Activated CD4-positive, alpha-beta T cell treated with anti-CD3 and anti-CD28 coated beads, Interleukin-2, amount 50 U/mL, for 24 hours (primary cell): ENCODE measurements around the gene METRN.
"Not testable (repeated sequence)": the region's sequence is repeated elsewhere in the genome, so short reads cannot be mapped to it uniquely, and the experiment has no call there.

Experiments
- DNase-seq, 2 donors: peaks; one replicate each; pipeline ENCODE4 v3.0.0-alpha.2; 2020; ENCODE audit warnings: low read depth in 1 of 2, low spot score in 1 of 2

Gene METRN

DNA sequence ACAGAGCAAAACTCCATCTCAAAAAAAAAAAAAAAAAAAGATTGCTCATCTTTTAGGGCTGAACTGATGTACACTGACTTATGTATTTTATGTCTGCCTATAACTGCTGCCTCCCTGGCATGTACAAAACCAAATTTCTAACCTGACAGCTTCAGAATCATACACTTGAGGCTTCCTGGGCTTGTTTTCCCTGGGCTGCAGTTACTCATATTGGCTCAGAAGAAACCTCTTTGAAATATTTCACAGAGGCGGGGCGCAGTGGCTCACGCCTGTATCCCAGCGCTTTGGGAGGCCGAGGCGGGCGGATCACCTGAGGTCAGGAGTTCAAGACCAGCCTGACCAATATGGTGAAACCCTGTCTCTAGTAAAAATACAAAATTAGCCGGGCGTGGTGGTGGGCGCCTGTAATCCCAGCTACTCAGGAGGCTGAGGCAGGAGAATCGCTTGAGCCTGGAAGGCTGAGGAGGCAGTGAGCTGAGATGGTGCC lies 39.2 kb downstream of the METRN start:
- not testable (repeated sequence) for DNase-seq

DNA sequence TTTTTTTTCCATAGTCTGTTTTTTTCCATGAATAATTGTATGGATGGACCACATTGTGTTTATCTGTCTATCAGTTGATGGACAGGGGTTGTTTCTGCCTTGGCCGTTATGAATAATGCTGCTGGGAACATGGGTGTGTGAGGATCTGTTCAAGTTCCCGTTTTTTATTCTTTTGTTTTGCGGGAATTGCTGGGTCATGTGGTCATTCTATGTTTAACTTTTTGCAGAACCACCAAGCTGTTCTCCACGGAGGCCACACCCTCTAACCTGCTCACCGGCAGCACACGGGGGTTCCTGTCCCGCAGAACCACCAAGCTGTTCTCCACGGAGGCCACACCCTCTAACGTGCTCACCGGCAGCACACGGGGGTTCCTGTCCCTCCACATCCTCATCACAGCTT lies 39.7 kb downstream of the METRN start:
- no peak for DNase-seq

DNA sequence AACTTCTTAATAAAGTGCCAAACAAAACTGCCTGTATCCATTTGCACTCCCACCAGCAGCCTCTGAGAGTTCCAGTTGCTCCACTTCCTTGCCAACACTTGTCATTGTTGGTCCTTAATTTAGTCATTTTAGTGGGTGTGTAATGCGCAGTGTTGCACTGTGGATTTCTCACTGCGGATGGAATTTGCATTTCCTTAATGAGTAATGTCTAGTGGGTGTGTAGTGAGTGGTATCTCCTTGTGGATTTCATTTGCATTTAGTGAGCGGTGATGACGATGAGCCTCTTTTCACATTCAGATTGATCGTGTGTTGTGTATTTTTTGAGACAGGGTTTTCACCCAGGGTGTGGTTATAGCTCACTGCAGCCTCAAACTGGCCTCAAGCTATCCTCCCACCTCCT lies 41.5 kb downstream of the METRN start:
- no peak for DNase-seq

DNA sequence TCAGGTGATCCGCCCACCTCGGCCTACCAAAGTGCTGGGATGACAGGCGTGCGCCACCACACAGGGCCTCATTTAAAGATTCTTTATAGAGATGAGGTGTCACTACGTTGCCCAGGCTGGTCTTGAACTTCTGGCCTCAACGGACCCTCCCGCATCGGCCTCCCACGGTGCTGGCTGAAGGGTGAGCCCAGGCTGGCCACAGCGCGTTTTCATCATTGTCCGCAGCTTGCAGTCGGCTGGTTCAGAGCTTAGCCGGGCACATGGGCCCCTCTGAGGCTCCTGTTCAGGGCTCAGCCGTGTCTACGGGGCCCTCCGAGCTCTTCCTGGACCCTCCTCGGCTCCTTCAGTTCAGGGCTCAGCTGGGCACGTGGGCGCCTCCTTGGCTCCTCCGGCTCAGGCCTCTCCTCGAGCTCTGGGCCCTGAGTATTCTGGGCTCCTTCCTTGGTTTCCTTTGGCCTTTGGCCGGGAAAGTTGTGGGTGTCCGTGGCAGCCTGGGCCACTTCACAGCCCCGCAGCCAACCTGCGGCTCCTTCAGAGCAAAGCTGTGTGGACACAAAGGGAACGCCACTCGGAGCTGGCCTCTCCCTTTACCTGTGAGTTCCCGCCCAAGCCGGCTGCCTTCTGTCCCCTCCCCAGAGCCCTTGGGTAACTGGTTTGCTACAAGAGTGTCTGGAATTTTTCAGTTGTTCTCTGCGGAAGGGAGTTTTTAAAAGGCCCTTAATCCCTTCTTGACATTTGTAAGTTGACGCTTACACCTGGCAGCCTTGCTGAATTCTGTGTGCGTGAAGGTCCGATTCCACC lies 44.4 kb downstream of the METRN start:
- DNase-seq = no peak

DNA sequence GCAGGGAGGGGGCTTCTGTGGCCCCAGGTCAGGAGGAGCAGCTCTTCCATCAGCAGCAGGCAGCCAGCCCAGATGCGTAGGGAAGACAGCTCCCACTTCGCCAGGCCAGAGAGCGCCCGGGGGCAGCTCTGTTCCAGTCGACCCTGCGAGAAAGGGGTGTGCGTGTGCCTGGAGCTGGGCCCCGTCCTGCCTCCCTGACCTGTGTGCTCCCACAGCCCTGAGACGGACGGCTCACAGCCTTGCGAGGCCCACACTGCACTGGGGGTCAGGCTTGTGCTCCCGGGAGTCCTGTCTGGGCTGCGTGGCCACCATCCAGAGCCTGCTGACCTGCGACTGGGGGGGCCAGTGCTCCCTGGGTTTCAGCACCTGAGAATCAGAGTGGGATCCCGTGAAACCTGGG lies 45.1 kb downstream of the METRN start:
- DNase-seq = no peak

DNA sequence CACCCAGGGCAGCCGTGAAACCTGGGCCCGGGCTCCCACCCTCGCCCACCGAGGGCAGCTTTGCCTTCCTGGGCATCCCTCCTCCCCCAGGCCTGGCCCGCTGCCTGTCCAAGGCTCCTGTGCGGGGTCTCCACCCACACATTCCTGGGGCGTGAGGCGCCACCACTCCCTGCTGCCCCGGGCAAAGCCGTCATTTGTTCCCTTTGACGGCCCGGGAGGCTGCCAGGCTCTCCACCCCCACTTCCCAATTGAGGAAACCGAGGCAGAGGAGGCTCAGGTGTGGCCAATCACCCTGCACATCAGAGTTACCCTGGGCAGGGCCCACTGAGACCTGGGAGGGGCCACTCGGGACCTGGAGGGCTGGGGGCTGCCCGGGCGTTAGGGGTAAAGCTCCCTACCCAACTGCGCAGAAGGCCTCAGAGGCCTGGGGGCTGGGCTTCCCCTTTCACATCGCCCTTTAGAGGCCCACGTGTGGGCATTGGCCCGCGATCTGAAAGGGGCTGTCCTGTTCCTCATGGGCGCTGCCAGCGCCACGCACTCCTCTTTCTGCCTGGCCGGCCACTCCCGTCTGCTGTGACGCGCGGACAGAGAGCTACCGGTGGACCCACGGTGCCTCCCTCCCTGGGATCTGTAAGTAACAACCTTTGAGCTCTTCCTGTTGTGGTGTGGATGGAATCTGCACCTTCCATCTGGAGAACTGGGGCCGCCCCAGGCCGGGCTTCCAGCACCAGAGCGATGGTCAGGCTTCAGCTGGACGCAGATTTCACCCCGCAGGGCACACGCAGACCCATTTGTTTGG lies 45.8 kb downstream of the METRN start, which contains the start of gene MSLN:
MSLN (plus strand) TSS at position 190 of the 799 bp plus-strand sequence. CDS start 1,947 bp downstream, outside the sequence.
- DNase-seq = no peak

DNA sequence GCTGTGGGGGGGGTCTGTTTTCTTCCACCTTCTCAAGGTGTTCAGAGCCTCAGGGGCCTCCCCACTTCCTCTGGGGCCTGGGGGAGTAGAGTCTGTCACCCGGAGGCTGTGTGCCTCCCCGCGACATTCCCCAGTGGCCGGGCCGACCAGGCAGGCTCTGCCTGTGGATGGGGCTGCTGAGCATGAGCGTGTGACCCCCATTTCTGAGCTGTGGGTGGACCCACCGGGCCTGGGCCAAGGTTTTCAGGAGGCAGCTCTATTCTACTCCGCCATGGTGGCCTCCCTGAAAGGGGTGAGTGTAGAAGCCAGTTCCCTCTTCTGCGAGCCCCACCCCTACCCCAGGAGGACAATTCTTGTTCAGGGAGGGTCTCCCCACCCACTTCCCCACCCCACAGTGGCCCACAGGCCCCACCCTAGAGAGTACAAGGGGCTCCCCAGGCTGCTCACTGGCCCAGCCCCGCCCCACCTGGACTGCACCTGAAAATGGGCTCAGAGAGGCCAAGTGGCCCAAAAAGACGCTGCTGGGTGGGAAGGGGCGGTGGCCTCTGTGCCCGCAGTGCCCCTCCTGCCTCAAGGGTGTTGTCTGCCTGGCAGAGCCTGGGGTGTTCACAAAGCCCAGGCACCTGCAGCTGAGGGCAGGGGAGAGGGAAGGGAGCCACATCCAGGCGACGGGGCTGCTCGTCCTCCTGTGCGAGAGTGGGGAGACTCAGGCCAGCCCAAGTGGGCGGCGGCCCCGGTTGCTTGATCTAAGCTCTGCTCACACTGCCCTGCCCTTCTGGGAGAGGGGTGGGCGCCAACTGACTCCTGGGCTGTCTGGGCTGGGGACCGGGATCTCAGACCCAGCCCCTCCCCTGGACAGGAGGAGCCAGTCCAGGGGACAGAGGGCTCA lies 47.0 kb downstream of the METRN start:
- DNase-seq = no peak

DNA sequence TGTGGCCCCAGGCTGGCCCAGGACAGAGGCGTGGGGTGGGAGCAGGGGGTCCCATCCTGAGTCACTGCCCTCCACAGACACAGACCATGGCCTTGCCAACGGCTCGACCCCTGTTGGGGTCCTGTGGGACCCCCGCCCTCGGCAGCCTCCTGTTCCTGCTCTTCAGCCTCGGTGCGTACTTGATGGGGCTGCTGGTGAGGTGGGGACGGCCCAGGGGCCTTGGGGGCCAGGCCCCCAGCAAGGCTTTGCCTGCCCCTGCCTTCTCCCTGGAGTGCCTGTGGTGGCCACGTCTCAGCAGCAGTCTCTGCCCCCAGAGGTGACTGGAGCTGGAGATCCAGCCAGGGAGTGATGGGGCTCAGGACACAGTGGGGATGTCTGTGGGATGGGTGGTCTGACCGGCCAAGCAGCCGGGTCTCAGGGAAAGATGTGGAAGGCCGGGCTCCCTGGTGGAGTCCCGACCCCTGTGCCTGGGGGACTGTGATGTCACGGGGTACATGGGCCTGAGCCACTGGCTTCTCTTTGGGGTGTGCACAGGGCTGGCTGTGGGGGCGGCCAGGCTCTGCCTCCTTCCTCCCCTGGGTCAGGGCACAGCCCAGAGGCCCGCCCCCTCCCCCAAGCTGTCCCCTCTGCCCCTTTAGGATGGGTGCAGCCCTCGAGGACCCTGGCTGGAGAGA lies 47.8 kb downstream of the METRN start:
- DNase-seq = no peak

DNA sequence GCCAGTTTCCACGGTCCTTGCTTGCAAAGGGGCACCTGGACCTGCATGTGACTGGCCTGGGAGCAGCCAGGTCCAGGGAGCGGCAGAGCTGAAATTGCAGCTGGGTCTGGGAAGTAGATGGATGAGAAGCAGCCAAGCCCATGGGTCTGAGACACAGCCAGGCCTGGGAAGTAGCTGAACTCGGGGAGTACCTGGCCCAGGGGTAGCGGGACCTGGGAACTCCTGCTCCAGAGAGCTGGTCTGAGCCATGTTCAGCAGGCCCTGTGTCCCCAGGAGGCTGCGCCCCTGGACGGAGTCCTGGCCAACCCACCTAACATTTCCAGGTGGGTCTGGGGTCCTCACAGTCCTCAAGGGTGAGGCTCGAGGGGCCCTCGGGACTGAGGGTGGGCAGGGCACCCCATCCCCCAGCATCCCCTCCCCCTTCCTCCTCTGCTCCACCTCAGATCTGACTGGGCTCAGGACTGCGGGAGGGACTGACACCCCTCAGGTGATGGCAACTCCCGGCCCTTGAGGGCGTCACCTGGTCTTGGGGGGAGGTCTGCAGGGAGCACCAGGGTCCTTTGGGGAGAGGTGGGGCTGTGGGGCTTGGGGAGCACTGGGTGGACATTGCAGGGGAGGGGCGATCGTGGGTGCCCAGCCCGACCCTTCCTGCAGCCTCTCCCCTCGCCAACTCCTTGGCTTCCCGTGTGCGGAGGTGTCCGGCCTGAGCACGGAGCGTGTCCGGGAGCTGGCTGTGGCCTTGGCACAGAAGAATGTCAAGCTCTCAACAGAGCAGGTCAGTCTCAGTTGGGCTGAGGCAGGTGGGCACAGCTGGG lies 48.7 kb downstream of the METRN start:
- DNase-seq = no peak

DNA sequence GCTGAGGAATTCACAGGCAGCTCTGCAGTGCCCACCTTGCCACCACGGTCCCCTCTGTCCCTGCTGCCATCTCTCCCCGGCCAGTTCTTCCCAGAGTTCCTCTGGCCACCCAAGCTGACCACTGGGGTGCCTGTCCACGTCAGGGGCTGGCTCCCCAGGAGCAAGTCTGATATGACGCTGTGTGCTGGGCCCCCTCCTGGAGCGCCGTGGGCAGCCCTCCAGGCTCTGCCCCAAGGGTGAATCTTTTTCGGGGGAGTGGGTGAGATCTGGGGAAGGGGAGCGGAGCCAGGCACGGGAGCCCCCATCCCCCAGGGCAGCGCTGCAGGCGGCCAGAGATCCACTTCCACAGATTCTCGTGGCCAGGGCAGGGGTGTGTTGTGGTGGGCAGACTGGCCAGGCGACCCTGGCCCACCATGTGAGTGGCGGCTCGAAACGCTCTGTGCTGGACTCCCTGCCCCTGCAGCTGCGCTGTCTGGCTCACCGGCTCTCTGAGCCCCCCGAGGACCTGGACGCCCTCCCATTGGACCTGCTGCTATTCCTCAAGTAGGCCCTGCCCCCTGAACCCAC lies 49.3 kb downstream of the METRN start:
- no peak for DNase-seq

DNA sequence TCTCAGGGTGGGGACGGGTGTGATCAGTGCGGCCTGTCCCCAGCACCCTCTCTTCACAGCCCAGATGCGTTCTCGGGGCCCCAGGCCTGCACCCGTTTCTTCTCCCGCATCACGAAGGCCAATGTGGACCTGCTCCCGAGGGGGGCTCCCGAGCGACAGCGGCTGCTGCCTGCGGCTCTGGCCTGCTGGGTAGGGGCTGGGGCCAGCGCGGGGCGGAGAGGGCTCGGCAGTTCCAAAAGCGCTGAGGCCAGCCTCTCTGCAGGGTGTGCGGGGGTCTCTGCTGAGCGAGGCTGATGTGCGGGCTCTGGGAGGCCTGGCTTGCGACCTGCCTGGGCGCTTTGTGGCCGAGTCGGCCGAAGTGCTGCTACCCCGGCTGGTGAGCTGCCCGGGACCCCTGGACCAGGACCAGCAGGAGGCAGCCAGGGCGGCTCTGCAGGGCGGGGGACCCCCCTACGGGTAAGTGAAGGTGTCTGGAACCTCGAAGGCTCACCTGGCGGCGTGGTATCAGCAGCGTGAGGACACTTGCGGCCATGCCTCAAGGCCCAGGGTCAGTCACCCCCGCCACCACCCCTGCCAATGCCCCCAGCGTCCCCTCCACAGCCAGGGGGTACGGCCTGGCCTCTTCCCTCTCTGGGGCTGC lies 50.0 kb downstream of the METRN start:
- DNase-seq = no peak

DNA sequence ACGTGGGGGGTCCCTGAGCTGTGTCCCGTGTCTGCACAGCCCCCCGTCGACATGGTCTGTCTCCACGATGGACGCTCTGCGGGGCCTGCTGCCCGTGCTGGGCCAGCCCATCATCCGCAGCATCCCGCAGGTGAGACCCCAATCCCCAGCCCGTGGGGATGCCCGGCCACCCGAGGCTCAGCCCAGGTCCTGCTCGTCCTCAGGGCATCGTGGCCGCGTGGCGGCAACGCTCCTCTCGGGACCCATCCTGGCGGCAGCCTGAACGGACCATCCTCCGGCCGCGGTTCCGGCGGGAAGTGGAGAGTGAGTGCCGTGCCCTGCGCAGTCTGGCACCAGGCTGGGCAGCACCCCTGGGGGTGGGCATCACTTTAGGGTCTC lies 50.6 kb downstream of the METRN start:
- no peak for DNase-seq

DNA sequence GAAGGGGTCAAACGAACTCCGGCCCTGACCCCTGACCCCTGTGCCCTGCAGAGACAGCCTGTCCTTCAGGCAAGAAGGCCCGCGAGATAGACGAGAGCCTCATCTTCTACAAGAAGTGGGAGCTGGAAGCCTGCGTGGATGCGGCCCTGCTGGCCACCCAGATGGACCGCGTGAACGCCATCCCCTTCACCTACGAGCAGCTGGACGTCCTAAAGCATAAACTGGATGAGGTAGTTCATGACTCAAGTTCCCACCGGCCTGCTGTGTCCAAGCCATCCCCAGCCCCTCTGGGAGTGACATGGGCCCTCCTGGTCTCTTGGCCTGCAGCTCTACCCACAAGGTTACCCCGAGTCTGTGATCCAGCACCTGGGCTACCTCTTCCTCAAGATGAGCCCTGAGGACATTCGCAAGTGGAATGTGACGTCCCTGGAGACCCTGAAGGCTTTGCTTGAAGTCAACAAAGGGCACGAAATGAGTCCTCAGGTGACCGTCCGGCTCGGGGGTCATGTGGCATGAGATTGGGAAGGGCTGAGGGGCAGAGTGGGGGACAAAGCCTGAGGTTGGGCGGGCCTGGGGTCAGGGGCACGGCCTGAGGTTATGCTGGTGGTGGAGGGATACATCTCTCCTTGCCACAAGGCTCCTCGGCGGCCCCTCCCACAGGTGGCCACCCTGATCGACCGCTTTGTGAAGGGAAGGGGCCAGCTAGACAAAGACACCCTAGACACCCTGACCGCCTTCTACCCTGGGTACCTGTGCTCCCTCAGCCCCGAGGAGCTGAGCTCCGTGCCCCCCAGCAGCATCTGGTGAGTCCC lies 51.3 kb downstream of the METRN start:
- no peak for DNase-seq

DNA sequence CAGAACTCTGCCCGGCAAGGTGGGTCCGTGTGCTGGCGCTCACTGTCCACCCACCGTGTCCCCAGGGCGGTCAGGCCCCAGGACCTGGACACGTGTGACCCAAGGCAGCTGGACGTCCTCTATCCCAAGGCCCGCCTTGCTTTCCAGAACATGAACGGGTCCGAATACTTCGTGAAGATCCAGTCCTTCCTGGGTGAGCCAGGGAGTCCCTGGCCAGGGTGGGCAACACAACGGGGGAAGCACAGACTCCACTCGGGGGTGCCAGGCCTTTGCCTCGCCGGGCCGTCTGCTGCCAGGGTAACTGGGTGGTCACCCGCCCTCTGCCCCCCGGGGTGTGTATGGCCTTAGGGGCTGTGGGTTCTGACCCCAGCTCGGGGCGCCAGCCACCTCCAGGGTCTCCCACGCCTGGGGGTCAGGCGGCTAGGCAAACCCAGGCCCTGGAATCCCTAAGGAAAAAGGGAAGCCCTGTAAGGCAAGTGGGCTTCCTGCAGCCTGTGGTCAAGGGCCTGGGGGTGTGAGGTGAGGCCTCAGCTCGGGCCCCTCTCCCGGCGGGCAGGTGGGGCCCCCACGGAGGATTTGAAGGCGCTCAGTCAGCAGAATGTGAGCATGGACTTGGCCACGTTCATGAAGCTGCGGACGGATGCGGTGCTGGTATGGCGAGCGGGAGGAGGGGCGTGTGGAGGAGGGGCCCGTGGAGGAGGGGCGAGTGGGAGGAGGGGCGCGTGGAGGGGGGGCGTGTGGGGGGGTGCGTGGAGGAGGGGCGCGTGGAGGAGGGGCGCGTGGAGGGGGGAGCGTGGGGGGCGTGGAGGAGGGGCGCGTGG lies 52.1 kb downstream of the METRN start:
- DNase-seq = no peak

DNA sequence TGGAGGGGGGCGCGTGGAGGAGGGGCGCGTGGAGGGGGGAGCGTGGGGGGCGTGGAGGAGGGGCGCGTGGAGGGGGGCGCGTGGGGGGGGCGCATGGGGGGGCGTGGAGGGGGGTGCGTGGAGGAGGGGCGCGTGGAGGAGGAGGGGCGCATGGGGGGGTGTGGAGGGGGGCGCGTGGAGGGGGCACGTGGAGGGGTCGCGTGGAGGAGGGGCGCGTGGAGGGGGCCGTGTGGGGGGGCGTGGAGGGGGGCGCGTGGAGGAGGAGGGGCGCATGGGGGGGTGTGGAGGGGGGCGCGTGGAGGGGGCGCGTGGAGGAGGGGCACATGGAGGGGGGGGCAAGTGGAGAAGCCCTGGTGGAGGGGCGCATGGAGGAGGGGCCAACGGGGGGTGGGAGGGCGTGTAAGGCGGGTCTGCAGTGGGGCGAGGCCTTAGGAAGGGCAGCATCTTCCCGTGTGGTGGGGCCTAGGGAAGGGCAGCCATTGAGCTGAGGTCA lies 52.9 kb downstream of the METRN start:
- DNase-seq = no peak

DNA sequence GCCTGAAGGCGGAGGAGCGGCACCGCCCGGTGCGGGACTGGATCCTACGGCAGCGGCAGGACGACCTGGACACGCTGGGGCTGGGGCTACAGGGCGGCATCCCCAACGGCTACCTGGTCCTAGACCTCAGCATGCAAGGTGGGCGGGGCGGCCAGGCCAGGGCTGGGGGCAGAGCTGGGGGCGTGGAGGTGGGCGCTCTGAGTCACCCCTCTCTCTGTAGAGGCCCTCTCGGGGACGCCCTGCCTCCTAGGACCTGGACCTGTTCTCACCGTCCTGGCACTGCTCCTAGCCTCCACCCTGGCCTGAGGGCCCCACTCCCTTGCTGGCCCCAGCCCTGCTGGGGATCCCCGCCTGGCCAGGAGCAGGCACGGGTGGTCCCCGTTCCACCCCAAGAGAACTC lies 53.5 kb downstream of the METRN start:
- no peak for DNase-seq
